Calu3 (cell line): ENCODE measurements around the gene APEH. TPM values are rescaled to one million over a fixed set of nuclear protein-coding genes. Genes with fewer than 3 reads are reported as not detected.

Source experiments
- BruUV-seq: library from RNA; stranded (reverse); fragments of 400-500 nt; replicated peaks from 2 replicates; lab custom pipeline; 2021; lab: Mats Ljungman, UMichigan
- CTCF ChIA-PET: fragments of 300-600 bp; sonication (Branson Sonifier 250); formaldehyde crosslinking; loops from one replicate; lab custom pipeline; 2022; ENCODE audit warnings: antibody characterized with exemption; lab: Charles Lee
- DNase-seq: peaks from one replicate; pipeline ENCODE4 v3.0.0; 2022
- H3K27ac Mint-ChIP-seq: one replicate; pipeline ENCODE4 v1.8.0; 2022; ENCODE audit warnings: mixed read lengths; ENCODE audit not compliant: unreplicated experiment
- H3K27me3 Mint-ChIP-seq: one replicate; pipeline ENCODE4 v1.8.0; 2022; ENCODE audit warnings: mixed read lengths; ENCODE audit not compliant: unreplicated experiment
- H3K36me3 Mint-ChIP-seq: one replicate; pipeline ENCODE4 v1.8.0; 2022; ENCODE audit warnings: mild to moderate bottlenecking, moderate library complexity, mixed read lengths; ENCODE audit not compliant: insufficient read depth, unreplicated experiment
- H3K4me1 Mint-ChIP-seq: one replicate; pipeline ENCODE4 v1.8.0; 2022; ENCODE audit warnings: mild to moderate bottlenecking, low read depth, mixed read lengths; ENCODE audit not compliant: unreplicated experiment
- H3K4me3 Mint-ChIP-seq: one replicate; pipeline ENCODE4 v1.8.0; 2022; ENCODE audit warnings: mild to moderate bottlenecking, low read depth, moderate library complexity, mixed read lengths; ENCODE audit not compliant: unreplicated experiment
- H3K9me3 Mint-ChIP-seq: one replicate; pipeline ENCODE4 v1.8.0; 2022; ENCODE audit warnings: low read depth, mixed read lengths; ENCODE audit not compliant: unreplicated experiment
- intact Hi-C: fragments of 100-400 bp; cut with micrococcal nuclease; formaldehyde crosslinking; loops from one replicate; pipeline ENCODE4 v1.10.0; 2022; ENCODE audit not compliant: unreplicated experiment
- total RNA-seq: library from RNA; stranded (reverse); gene quantifications from 2 replicates; pipeline ENCODE4 v1.2.3, GENCODE V29; 2022
- TF ChIP-seq, protein P1 (sequence below): fragments of 200-600 bp; IDR thresholded peaks from one replicate; pipeline ENCODE4 v1.8.0; 2022; ENCODE audit warnings: antibody characterized with exemption; ENCODE audit not compliant: unreplicated experiment

APEH gene
- total RNA-seq, 1 experiment from 2014 or later: 187 TPM

DNA sequence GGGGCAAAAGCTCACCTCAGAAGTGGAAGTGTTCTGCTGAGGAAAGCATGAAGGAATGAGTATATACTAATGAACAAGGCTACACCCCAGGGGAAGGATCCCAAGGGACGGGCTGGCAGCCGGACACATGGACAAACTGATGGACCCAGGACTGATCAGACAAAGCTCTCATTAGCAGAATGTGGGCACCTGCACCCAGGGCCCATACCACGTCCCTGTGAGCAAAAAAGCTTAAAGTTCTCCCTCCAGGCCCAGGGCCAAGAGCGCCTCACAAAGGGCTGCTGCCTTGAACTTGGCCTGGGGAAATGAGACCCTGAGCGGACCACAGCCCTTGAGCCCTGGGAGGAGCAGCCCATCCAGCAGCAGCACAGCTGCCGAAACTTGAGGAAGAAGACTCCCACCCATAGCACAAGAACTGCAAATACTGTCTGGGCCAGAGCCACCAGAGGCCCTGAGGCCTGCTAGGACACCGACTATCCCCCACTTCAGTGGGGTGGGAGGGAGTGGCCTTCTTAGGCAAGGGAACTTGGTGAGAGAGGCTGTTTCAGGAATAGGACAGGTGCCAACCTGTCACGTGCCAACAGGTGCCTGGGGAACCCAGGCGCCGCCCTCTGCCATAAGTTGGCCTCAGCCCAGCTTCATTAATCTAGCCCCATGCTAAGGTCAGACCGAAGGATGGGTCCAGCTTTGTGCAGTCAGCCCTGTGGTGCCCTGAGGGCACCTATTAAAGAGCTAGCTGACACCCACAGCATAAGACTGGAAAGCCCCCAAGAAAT lies 51.9 kb downstream of the APEH start:
- peaks cover 50% of the 10 kb centered on the region for H3K36me3 Mint-ChIP-seq
- CTCF ChIA-PET: no interaction called here
- intact Hi-C loops: no loop called here
- no peaks in the 10 kb centered on the region for H3K9me3 Mint-ChIP-seq
- H3K4me1 Mint-ChIP-seq: peaks cover 8% of the 10 kb centered on the region
- TF ChIP-seq, protein P1, sequence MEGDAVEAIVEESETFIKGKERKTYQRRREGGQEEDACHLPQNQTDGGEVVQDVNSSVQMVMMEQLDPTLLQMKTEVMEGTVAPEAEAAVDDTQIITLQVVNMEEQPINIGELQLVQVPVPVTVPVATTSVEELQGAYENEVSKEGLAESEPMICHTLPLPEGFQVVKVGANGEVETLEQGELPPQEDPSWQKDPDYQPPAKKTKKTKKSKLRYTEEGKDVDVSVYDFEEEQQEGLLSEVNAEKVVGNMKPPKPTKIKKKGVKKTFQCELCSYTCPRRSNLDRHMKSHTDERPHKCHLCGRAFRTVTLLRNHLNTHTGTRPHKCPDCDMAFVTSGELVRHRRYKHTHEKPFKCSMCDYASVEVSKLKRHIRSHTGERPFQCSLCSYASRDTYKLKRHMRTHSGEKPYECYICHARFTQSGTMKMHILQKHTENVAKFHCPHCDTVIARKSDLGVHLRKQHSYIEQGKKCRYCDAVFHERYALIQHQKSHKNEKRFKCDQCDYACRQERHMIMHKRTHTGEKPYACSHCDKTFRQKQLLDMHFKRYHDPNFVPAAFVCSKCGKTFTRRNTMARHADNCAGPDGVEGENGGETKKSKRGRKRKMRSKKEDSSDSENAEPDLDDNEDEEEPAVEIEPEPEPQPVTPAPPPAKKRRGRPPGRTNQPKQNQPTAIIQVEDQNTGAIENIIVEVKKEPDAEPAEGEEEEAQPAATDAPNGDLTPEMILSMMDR: no peak
- H3K27me3 Mint-ChIP-seq: no peaks in the 10 kb centered on the region
- H3K4me3 Mint-ChIP-seq: no peak overlapping the region
- no TSS peak for BruUV-seq
- no peak for DNase-seq
- H3K27ac Mint-ChIP-seq: no peak overlapping the region

DNA sequence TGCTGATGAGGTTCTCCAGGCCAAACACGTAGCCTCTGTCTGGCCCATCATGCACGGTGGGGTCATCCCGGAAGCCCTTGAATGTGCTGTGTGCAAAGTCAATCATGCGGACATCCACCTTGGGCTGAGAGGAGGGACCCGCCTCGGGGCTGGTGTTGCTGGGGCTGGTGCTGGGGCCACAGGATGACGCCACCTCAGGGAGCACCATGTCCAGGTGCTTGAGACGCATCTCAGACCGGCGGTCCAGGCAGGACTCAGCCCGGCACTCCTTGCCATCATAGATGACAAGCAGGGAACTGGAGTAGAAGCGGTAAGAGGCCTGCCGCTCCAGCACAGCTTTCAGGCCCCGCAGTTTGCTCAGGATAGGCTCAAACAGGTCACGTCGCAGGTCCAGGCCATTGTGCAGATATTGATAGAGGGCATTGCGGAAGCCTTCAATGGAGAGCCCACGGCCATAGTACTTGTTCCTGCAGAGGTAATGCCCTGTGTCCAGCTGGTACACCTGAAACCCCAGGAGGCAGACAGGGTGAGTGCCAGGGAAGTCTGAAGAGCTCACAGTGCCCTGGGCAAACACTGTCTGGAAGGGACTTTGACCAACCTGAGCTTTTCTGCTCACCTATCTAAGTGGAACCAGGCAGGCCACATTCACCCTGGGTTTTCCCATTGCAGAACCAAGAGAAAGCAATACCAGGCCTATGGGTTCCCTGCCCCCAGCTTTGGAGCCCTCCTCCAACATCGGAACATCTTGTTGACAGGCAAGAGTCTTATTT lies 53.2 kb downstream of the APEH start:
- CTCF ChIA-PET: no interaction called here
- Mint-ChIP-seq H3K27ac (no peak overlapping the region), H3K9me3 (no peaks in the 10 kb centered on the region), H3K4me3 (no peak overlapping the region), H3K27me3 (no peaks in the 10 kb centered on the region), H3K36me3 (peaks cover 43% of the 10 kb centered on the region), H3K4me1 (peaks cover 8% of the 10 kb centered on the region)
- intact Hi-C loops: no loop called here
- BruUV-seq: no TSS peak
- DNase-seq: no peak
- TF ChIP-seq, protein P1: no peak

DNA sequence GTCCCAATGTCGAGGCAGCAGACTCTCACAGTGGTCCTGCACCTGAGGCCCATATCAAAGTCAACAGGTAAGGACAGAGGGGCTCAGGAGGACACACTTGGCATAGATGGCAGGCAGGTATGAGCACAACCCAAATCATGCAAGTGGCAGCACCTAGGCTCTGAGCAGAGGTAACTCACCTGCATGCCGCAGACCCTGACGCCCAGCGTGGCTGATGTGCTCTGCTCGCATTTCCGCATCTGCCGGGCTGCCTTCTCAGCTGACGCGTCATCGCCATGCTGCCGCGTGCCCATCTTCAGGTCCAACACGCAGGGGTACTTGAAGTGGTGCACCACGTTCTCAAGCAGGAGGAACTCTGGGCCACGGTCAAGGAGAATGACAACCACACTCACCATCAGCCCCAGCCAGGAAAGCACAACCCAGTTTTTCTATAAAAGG lies 53.8 kb downstream of the APEH start:
- Mint-ChIP-seq H3K4me1 (peaks cover 8% of the 10 kb centered on the region), H3K27me3 (no peaks in the 10 kb centered on the region), H3K27ac (no peak overlapping the region), H3K36me3 (peaks cover 42% of the 10 kb centered on the region), H3K4me3 (no peak overlapping the region), H3K9me3 (no peaks in the 10 kb centered on the region)
- no TSS peak for BruUV-seq
- DNase-seq: no peak
- CTCF ChIA-PET: no interaction called here
- intact Hi-C loops: no loop called here
- TF ChIP-seq, protein P1: no peak

DNA sequence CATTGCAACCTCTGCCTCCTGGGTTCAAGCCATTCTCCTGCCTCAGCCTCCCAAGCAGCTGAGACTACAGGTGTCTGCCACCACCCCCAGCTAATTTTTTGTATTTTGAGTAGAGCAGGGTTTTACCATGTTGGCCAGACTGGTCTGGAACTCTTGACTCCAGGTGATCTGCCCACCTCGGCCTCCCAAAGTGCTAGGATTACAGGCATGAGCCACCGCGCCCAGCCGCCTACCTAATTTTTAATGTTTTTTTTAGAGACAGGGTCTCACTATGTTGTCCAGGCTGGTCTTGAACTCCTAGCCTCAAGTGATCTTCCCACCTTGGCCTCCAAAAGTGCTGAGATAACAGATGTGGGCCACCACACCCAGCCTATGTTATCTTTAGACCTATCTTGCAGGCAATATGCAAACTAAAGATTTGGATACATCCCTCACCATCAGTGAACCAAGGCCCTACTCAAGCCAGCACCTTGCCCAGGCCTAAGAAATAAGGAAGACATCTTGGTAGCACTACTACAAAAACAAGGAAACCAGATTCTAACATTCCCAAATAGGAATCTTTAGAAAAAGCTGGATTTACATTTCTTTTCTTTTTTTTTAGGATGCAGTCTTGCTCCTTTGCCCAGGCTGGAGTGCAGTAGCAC lies 55.9 kb downstream of the APEH start:
- H3K4me3 Mint-ChIP-seq: no peak overlapping the region
- H3K9me3 Mint-ChIP-seq: no peaks in the 10 kb centered on the region
- no peak for DNase-seq
- TF ChIP-seq, protein P1: no peak
- H3K27me3 Mint-ChIP-seq: no peaks in the 10 kb centered on the region
- intact Hi-C loops: no loop called here
- H3K4me1 Mint-ChIP-seq: no peaks in the 10 kb centered on the region
- no TSS peak for BruUV-seq
- peaks cover 27% of the 10 kb centered on the region for H3K36me3 Mint-ChIP-seq
- CTCF ChIA-PET: no interaction called here
- no peak overlapping the region for H3K27ac Mint-ChIP-seq
